Loucy (cell line): ENCODE results near the gene MAD1L1.

Experiments
- EZH2phosphoT487 ChIP-seq: fragments of 200-600 bp; IDR thresholded peaks from 2 replicates; pipeline ENCODE4 v1.6.1; 2018; ENCODE audit warnings: antibody characterized with exemption, mild to moderate bottlenecking, moderate library complexity, borderline replicate concordance
- TF ChIP-seq, protein P1 (sequence below): fragments of 200-600 bp; sonication (generic); conservative IDR thresholded peaks from 2 replicates; pipeline ENCODE4 v1.5.1; 2014; ENCODE audit warnings: mild to moderate bottlenecking, antibody characterized with exemption, low read length

DNA sequence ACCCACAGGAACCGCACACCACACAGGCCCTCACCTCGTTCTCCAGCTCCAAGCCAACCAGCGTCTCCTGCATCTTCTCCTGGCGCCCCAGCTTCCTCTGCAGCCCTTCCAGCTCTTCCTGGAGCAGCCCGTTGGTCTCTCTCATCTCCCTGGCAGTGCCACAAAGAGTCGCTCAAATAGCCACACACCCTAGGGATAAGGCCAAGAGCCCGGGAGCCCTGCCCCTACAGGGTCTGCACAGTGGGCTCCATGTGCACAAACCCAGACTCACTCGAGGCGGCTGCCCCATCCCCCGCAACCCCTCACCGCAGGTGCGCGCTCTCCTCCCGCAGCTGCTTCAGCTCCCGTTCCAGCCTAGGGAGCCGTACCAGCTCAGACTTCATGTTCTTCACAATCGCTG is 16.9 kb downstream of the MAD1L1 start:
- TF ChIP-seq, protein P1, sequence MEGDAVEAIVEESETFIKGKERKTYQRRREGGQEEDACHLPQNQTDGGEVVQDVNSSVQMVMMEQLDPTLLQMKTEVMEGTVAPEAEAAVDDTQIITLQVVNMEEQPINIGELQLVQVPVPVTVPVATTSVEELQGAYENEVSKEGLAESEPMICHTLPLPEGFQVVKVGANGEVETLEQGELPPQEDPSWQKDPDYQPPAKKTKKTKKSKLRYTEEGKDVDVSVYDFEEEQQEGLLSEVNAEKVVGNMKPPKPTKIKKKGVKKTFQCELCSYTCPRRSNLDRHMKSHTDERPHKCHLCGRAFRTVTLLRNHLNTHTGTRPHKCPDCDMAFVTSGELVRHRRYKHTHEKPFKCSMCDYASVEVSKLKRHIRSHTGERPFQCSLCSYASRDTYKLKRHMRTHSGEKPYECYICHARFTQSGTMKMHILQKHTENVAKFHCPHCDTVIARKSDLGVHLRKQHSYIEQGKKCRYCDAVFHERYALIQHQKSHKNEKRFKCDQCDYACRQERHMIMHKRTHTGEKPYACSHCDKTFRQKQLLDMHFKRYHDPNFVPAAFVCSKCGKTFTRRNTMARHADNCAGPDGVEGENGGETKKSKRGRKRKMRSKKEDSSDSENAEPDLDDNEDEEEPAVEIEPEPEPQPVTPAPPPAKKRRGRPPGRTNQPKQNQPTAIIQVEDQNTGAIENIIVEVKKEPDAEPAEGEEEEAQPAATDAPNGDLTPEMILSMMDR: no peak
- no peak for TF ChIP-seq EZH2phosphoT487
